Nephron (organoid): ENCODE data around the gene ZNF860.

Source experiments
- H3K27ac Mint-ChIP-seq, 3 experiments: 2 replicates each; pipeline ENCODE4 v1.8.0; 2020; ENCODE audit warnings: mixed read lengths in 3 of 3, mild to moderate bottlenecking in 2 of 3, moderate library complexity in 1 of 3
- H3K27me3 Mint-ChIP-seq: 2 replicates; pipeline ENCODE4 v1.8.0; 2021; ENCODE audit warnings: low read depth, mild to moderate bottlenecking, moderate library complexity, mixed read lengths
- H3K36me3 Mint-ChIP-seq: 2 replicates; pipeline ENCODE4 v1.8.0; 2020; ENCODE audit warnings: low read depth, mixed read lengths
- H3K4me1 Mint-ChIP-seq: 2 replicates; pipeline ENCODE4 v1.8.0; 2020; ENCODE audit warnings: mixed read lengths
- H3K4me3 Mint-ChIP-seq, 3 experiments: 2 replicates each; pipeline ENCODE4 v1.8.0; 2020; ENCODE audit warnings: mild to moderate bottlenecking in 3 of 3, mixed read lengths in 3 of 3, moderate library complexity in 2 of 3
- H3K9me3 Mint-ChIP-seq: 2 replicates; pipeline ENCODE4 v1.8.0; 2020; ENCODE audit warnings: mixed read lengths
- CTCF ChIP-seq, 3 experiments: fragments of 200-600 bp; sonication (generic); IDR thresholded peaks; one replicate each; pipeline ENCODE4 v1.5.0; 2021; ENCODE audit warnings: antibody characterized with exemption in 3 of 3; ENCODE audit not compliant: unreplicated experiment in 3 of 3

ZNF860 gene

DNA sequence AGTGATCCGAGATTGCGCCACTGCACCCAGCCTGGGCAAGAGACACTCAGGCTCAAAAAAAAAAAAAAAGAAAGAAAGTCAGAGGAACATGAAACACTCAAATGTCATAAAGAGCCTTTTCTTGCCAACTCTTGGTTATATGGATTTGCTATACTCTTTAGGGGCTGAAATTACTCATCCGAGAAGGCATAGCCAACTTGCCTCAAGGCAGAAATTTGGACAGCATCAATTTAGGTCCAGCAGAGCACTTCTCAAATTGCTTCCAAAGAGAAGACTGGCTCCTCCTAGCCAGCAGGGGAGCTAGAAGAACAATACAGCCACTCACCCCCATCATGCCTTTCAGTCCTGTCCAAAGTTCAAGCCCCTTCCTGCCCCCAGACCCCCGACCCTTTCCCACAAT lies 44.3 kb upstream of the ZNF860 start:
- TF ChIP-seq CTCF (IDR thresholded peaks at IDR 0.05; ENCODE audit: unreplicated experiment in 3 of 3) = no peak
- peaks cover 27% of the 10 kb centered on the region for H3K4me1 Mint-ChIP-seq
- H3K27me3 Mint-ChIP-seq = no peaks in the 10 kb centered on the region
- H3K9me3 Mint-ChIP-seq = no peaks in the 10 kb centered on the region
- no peak overlapping the region for H3K27ac Mint-ChIP-seq
- H3K4me3 Mint-ChIP-seq = no peak overlapping the region
- H3K36me3 Mint-ChIP-seq = no peaks in the 10 kb centered on the region

- Mint-ChIP-seq H3K4me3 (no peak overlapping the region), H3K36me3 (no peaks in the 10 kb centered on the region), H3K27me3 (peaks cover 5% of the 10 kb centered on the region), H3K4me1 (peaks cover 26% of the 10 kb centered on the region), H3K27ac (no peak overlapping the region), H3K9me3 (no peaks in the 10 kb centered on the region)
- TF ChIP-seq CTCF (IDR thresholded peaks at IDR 0.05; ENCODE audit: unreplicated experiment in 3 of 3) = no peak
Observed at GRCh38 chr3:31942446-31942845, 39.1 kb upstream of the ZNF860 start.

GRCh38 chr3:31943041-31943440 lies 38.5 kb upstream of the ZNF860 start:
- H3K36me3 Mint-ChIP-seq = no peaks in the 10 kb centered on the region
- H3K27ac Mint-ChIP-seq = no peak overlapping the region
- no peaks in the 10 kb centered on the region for H3K9me3 Mint-ChIP-seq
- H3K4me3 Mint-ChIP-seq = no peak overlapping the region
- H3K4me1 Mint-ChIP-seq = peaks cover 28% of the 10 kb centered on the region
- H3K27me3 Mint-ChIP-seq = peaks cover 5% of the 10 kb centered on the region
- no peak for TF ChIP-seq CTCF (IDR thresholded peaks at IDR 0.05; ENCODE audit: unreplicated experiment in 3 of 3)

DNA sequence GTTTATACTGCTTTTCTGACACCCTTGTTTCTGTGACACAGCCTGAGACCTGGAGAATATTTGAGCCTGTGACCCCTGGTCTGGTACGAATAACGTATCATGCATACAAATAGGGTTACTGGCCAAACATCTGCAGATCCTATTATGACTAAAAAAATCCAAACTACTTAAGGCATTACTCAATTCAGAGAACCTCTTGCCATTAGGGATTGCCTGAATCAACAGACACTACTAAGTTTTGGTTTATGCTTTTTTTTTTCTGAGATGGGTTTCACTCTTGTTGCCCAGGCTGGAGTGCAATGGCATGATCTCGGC lies 35.9 kb upstream of the ZNF860 start:
- peaks cover 5% of the 10 kb centered on the region for H3K9me3 Mint-ChIP-seq

GRCh38 chr3:31946484-31947081 lies 35.0 kb upstream of the ZNF860 start:
- TF ChIP-seq CTCF (IDR thresholded peaks at IDR 0.05; ENCODE audit: unreplicated experiment in 3 of 3) = no peak
- H3K9me3 Mint-ChIP-seq = peaks cover 6% of the 10 kb centered on the region
- peaks cover 28% of the 10 kb centered on the region for H3K4me1 Mint-ChIP-seq
- H3K27me3 Mint-ChIP-seq = peaks cover 5% of the 10 kb centered on the region
- H3K36me3 Mint-ChIP-seq = peaks cover 3% of the 10 kb centered on the region
- H3K27ac Mint-ChIP-seq = peak overlapping the region in 1 of 3 experiments; percentile 5
- no peak overlapping the region for H3K4me3 Mint-ChIP-seq

More for the DNA sequence above, 35.9 kb upstream of the ZNF860 start:
- peaks cover 1% of the 10 kb centered on the region for H3K36me3 Mint-ChIP-seq
- peaks cover 5% of the 10 kb centered on the region for H3K27me3 Mint-ChIP-seq
- H3K27ac Mint-ChIP-seq = no peak overlapping the region
- H3K4me1 Mint-ChIP-seq = peaks cover 35% of the 10 kb centered on the region
- no peak overlapping the region for H3K4me3 Mint-ChIP-seq
- no peak for TF ChIP-seq CTCF (IDR thresholded peaks at IDR 0.05; ENCODE audit: unreplicated experiment in 3 of 3)

- peaks cover 24% of the 10 kb centered on the region for H3K4me1 Mint-ChIP-seq
- no peak overlapping the region for H3K4me3 Mint-ChIP-seq
- no peak for TF ChIP-seq CTCF (IDR thresholded peaks at IDR 0.05; ENCODE audit: unreplicated experiment in 3 of 3)
- H3K36me3 Mint-ChIP-seq = peaks cover 3% of the 10 kb centered on the region
- peaks cover 5% of the 10 kb centered on the region for H3K27me3 Mint-ChIP-seq
- no peak overlapping the region for H3K27ac Mint-ChIP-seq
- peaks cover 6% of the 10 kb centered on the region for H3K9me3 Mint-ChIP-seq
Observed at GRCh38 chr3:31947162-31947561, 34.4 kb upstream of the ZNF860 start.
